Bronchial epithelial cell (primary cell): ENCODE data around the gene PECR. TPM values are rescaled to one million over a fixed set of nuclear protein-coding genes. Genes with fewer than 3 reads are reported as not detected.

Source experiments
- DNase-seq: peaks from one replicate; pipeline ENCODE4 v3.0.0-alpha.2; 2010; ENCODE audit warnings: low read depth
- FAIRE-seq: peaks from 2 replicates; lab custom pipeline; 2011; peaks lifted over from hg19 to GRCh38; lab: Jason Lieb, UNC
- H3K27me3 ChIP-seq: 2 replicates; pipeline ENCODE4 v1.5.1; 2011; ENCODE audit warnings: low read length; ENCODE audit not compliant: control insufficient read depth, insufficient read depth
- H3K36me3 ChIP-seq: 2 replicates; pipeline ENCODE4 v1.5.1; 2011; ENCODE audit warnings: low read length; ENCODE audit not compliant: control insufficient read depth, insufficient read depth
- H3K4me3 ChIP-seq: 2 replicates; pipeline ENCODE4 v1.5.1; 2011; ENCODE audit warnings: mild to moderate bottlenecking, low read depth, low read length, control low read depth
- CTCF ChIP-seq: IDR thresholded peaks from 2 replicates; pipeline ENCODE4 v1.5.1; 2011; ENCODE audit warnings: mild to moderate bottlenecking, moderate library complexity, low read length, control low read depth, inconsistent platforms; ENCODE audit not compliant: insufficient read depth, severe bottlenecking
- total RNA-seq: library from RNA; depleted of rRNA; stranded (reverse); fragments of >200 nt; gene quantifications from 2 replicates; pipeline ENCODE4 v1.2.1, GENCODE V29; 2014

Gene PECR
- total RNA-seq, 1 donor from 2014 or later, result 21.3 TPM

DNA sequence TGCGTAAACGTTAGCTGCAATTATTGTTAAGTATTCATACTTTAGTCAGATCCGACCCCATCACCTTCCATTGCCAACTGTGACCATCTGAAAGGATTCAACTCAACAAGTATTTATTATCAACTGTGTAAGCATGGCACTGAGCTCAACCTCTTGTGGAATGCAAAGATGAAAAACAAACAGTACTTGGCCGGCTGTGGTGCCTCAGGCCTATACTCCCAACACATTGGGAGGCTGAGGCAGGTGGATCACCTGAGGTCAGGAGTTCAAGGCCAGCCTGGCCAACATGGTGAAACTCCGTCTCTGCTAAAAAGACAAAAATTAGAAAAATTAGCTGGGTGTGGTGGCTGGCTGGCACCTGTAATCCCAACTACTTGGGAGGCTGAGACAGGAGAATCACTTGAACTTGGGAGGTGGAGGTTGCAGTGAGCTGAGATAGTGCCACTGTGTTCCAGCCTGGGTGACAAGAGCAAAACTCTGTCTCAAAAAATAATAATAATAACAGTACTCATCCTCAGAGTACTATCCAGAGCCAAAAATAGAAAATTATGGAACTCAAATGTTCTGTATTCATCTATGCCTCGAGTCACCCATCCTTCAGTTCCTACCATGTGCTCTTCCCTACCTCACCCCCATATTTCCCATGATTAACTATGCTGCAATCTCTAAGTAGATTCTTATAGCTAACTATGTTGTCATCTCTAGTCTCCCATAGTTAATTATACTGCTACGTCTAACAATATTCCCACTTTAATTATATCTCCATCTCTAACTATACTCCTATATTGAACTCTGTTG, 59.6 kb downstream of the PECR start:
- TF ChIP-seq CTCF, result no peak
- Histone ChIP-seq H3K4me3 (no peak overlapping the region), H3K27me3 (no peaks in the 10 kb centered on the region), H3K36me3 (no peaks in the 10 kb centered on the region)
- no peak for DNase-seq
- no peak for FAIRE-seq

DNA sequence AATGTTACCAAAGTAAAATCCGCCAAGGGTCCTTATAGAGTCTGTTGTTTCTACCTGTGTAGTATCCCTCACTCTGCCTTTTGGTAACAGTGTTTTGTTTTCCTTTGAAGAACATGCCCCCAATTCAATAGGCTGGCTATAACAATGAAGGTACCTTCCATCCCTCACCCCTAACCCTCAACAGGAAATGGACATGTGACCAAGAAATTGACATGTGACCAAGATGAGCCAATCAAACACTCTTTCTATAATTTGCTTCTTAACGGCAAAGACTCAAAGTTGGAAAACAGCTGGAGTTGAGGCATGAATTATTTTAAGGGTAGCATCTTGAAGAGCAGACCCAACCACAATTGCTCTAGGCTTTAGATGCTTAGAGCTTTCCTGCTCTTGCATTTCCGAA, 62.9 kb downstream of the PECR start:
- H3K4me3 ChIP-seq, result no peak overlapping the region
- FAIRE-seq (no peak), DNase-seq (no peak)
- no peaks in the 10 kb centered on the region for H3K27me3 ChIP-seq
- no peaks in the 10 kb centered on the region for H3K36me3 ChIP-seq
- TF ChIP-seq CTCF, result no peak

GRCh38 chr2:216017365-216017764, 64.2 kb downstream of the PECR start:
- Histone ChIP-seq H3K27me3 (no peaks in the 10 kb centered on the region), H3K4me3 (no peak overlapping the region), H3K36me3 (no peaks in the 10 kb centered on the region)
- peak; percentile 76 for DNase-seq
- no peak for TF ChIP-seq CTCF
- FAIRE-seq, result no peak

- Histone ChIP-seq H3K36me3 (no peaks in the 10 kb centered on the region), H3K27me3 (no peaks in the 10 kb centered on the region), H3K4me3 (no peak overlapping the region)
- DNase-seq, result no peak
- TF ChIP-seq CTCF, result no peak
- no peak for FAIRE-seq
Observed at GRCh38 chr2:216016581-216016980, 65.0 kb downstream of the PECR start.

- Histone ChIP-seq H3K27me3 (no peaks in the 10 kb centered on the region), H3K4me3 (no peak overlapping the region), H3K36me3 (no peaks in the 10 kb centered on the region)
- FAIRE-seq, result no peak
- DNase-seq, result no peak
- no peak for TF ChIP-seq CTCF
Observed at GRCh38 chr2:216015722-216016464, 65.7 kb downstream of the PECR start.
